Measurements from ENCODE around the gene CBFA2T3. TPM values are rescaled to one million over a fixed set of nuclear protein-coding genes. Genes with fewer than 3 reads are reported as not detected.
A peak's percentile ranks its signal among the peaks of the same experiment; 100 is the strongest.

The CBFA2T3 gene
- total and polyA plus RNA-seq, 2 of the 13 experiments (the other 11 are each of a cell fraction or from before 2014, with no cell fraction given), result 0.05 TPM; not detected in 1

- TF ChIP-seq RNF2 (conservative IDR thresholded peaks at IDR 0.05; ENCODE audit: low read depth) (no peak), YEATS4 (CRISPR knock-in tag; IDR thresholded peaks at IDR 0.05; ENCODE audit: borderline replicate concordance) (no peak), SIN3B (IDR thresholded peaks at IDR 0.05; ENCODE audit: low read length) (no peak), ZBTB37 (CRISPR knock-in tag; IDR thresholded peaks at IDR 0.05) (no peak), BRCA1 (CRISPR knock-in tag; IDR thresholded peaks at IDR 0.05) (no peak), CSRNP2 (CRISPR knock-in tag; conservative IDR thresholded peaks at IDR 0.05; ENCODE audit: low read depth) (0 out of 2 replicates have a peak, but pooled peaks have one; percentile 1), BATF2 (CRISPR knock-in tag; IDR thresholded peaks at IDR 0.05) (peak; percentile 22; the same call in 1 of the 2 replicates), ZNF512B (CRISPR knock-in tag; IDR thresholded peaks at IDR 0.05; ENCODE audit: borderline replicate concordance) (no peak), SIX4 (CRISPR knock-in tag; IDR thresholded peaks at IDR 0.05) (no peak), HNRNPK (IDR thresholded peaks at IDR 0.05; ENCODE audit: low read depth, low read length, poor library complexity, severe bottlenecking) (no peak), ZNF878 (CRISPR knock-in tag; IDR thresholded peaks at IDR 0.05) (no peak), ZNF256 (CRISPR knock-in tag; conservative IDR thresholded peaks at IDR 0.05) (no peak), SALL1 (CRISPR knock-in tag; IDR thresholded peaks at IDR 0.05) (no peak), DPF2 (CRISPR knock-in tag; IDR thresholded peaks at IDR 0.05; ENCODE audit: borderline replicate concordance, low read depth) (no peak), FOXC1 (CRISPR knock-in tag; IDR thresholded peaks at IDR 0.05; ENCODE audit: borderline replicate concordance) (0 out of 2 replicates have a peak, but pooled peaks have one; percentile 37), NR2F6 (IDR thresholded peaks at IDR 0.05) (no peak), NR2F6 (CRISPR knock-in tag; IDR thresholded peaks at IDR 0.05) (peak; percentile 27; the same call in 1 of the 2 replicates), FOSL1 (CRISPR knock-in tag; IDR thresholded peaks at IDR 0.05; ENCODE audit: borderline replicate concordance) (no peak), NPAS2 (CRISPR knock-in tag; IDR thresholded peaks at IDR 0.05; ENCODE audit: borderline replicate concordance) (no peak), HIVEP1 (CRISPR knock-in tag; IDR thresholded peaks at IDR 0.05) (no peak), RARG (CRISPR knock-in tag; IDR thresholded peaks at IDR 0.05; ENCODE audit: low read depth) (no peak), ZFP1 (CRISPR knock-in tag; IDR thresholded peaks at IDR 0.05) (no peak), MAFG (CRISPR knock-in tag; IDR thresholded peaks at IDR 0.05) (no peak)
Observed at GRCh38 chr16:88856122-88856827, 120.7 kb downstream of the CBFA2T3 start (continued).

Measured in HepG2 (cell line).